NK-92 (cell line): ENCODE measurements around the gene RNF17.
"Not testable (repeated sequence)": the region's sequence is repeated elsewhere in the genome, so short reads cannot be mapped to it uniquely, and the experiment has no call there.

Experiments
- DNase-seq: peaks from one replicate; lab custom pipeline; 2025; ENCODE audit not compliant: unreplicated experiment; lab: John Stamatoyannopoulos, UW

Gene RNF17

GRCh38 chr13:24744247-24744646, 19.7 kb upstream of the RNF17 start:
- no peak for DNase-seq

GRCh38 chr13:24745516-24745860, 18.5 kb upstream of the RNF17 start:
- DNase-seq = no peak

- DNase-seq = no peak
Measured at GRCh38 chr13:24745861-24746617, 17.9 kb upstream of the RNF17 start.

- no peak for DNase-seq
Measured at GRCh38 chr13:24746618-24747247, 17.2 kb upstream of the RNF17 start.

GRCh38 chr13:24747248-24748060, 16.5 kb upstream of the RNF17 start:
- no peak for DNase-seq

GRCh38 chr13:24748061-24748400, 15.9 kb upstream of the RNF17 start:
- no peak for DNase-seq

GRCh38 chr13:24759197-24759596, 4.8 kb upstream of the RNF17 start:
- no peak for DNase-seq

- DNase-seq = no peak
Measured at GRCh38 chr13:24764276-24764630, 284 bp downstream of the RNF17 start.

GRCh38 chr13:24777171-24777570, 13.2 kb downstream of the RNF17 start:
- DNase-seq = no peak

GRCh38 chr13:24784319-24784718, 20.4 kb downstream of the RNF17 start:
- DNase-seq = no peak

GRCh38 chr13:24788538-24788937, 24.6 kb downstream of the RNF17 start:
- DNase-seq = no peak

GRCh38 chr13:24802074-24802473, 38.1 kb downstream of the RNF17 start:
- DNase-seq = no peak

GRCh38 chr13:24821207-24821606, 57.2 kb downstream of the RNF17 start:
- no peak for DNase-seq

GRCh38 chr13:24822640-24823039, 58.7 kb downstream of the RNF17 start:
- DNase-seq = no peak

GRCh38 chr13:24823122-24823710, 59.2 kb downstream of the RNF17 start:
- DNase-seq = not testable (repeated sequence)

GRCh38 chr13:24827799-24828198, 63.8 kb downstream of the RNF17 start:
- no peak for DNase-seq

GRCh38 chr13:24834902-24835510, 71.0 kb downstream of the RNF17 start:
- DNase-seq = no peak

GRCh38 chr13:24837528-24837927, 73.6 kb downstream of the RNF17 start:
- DNase-seq = not testable (repeated sequence)

GRCh38 chr13:24842549-24843274, 78.7 kb downstream of the RNF17 start:
- no peak for DNase-seq

- no peak for DNase-seq
Measured at GRCh38 chr13:24851546-24851945, 87.6 kb downstream of the RNF17 start.

GRCh38 chr13:24854311-24854710, 90.3 kb downstream of the RNF17 start:
- no peak for DNase-seq
